SJCRH30 (cell line): ENCODE measurements around the gene GPN3. TPM values are rescaled to one million over a fixed set of nuclear protein-coding genes. Genes with fewer than 3 reads are reported as not detected.
A peak's percentile ranks its signal among the peaks of the same experiment; 100 is the strongest.
"Not testable (repeated sequence)": the region's sequence is repeated elsewhere in the genome, so short reads cannot be mapped to it uniquely, and the experiment has no call there.

ENCODE experiments used
- DNase-seq, 2 experiments: peaks; one replicate each; pipeline ENCODE4 v3.0.0-alpha.2; 2015 to 2020
- H3K27ac ChIP-seq: fragments of 250-450 bp; sonication (Bioruptor Pico); 2 replicates; pipeline ENCODE4 v1.5.1; 2020; ENCODE audit warnings: mild to moderate bottlenecking, moderate library complexity
- H3K27me3 ChIP-seq: fragments of 250-450 bp; sonication (Bioruptor Pico); 2 replicates; pipeline ENCODE4 v1.5.1; 2020; ENCODE audit warnings: mild to moderate bottlenecking, moderate library complexity
- H3K36me3 ChIP-seq: fragments of 250-450 bp; sonication (Bioruptor Pico); 2 replicates; pipeline ENCODE4 v1.5.1; 2020; ENCODE audit warnings: mild to moderate bottlenecking, moderate library complexity
- H3K4me1 ChIP-seq: fragments of 250-450 bp; sonication (Bioruptor Pico); 2 replicates; pipeline ENCODE4 v1.5.1; 2020; ENCODE audit warnings: mild to moderate bottlenecking, moderate library complexity
- H3K4me3 ChIP-seq: fragments of 250-450 bp; sonication (Bioruptor Pico); 2 replicates; pipeline ENCODE4 v1.5.1; 2020; ENCODE audit warnings: mild to moderate bottlenecking, moderate library complexity
- H3K9me3 ChIP-seq: fragments of 250-450 bp; sonication (Bioruptor Pico); replicated peaks from 2 replicates; pipeline ENCODE4 v1.5.1; 2020; ENCODE audit warnings: mild to moderate bottlenecking, moderate library complexity
- total RNA-seq: library from RNA; depleted of rRNA; stranded (reverse); fragments of >200 nt; shearing (Covaris generic); gene quantifications from 2 replicates; pipeline ENCODE4 v1.2.3, GENCODE V29; 2014

The GPN3 gene
- total RNA-seq, 1 experiment from 2014 or later: 45.9 TPM

DNA sequence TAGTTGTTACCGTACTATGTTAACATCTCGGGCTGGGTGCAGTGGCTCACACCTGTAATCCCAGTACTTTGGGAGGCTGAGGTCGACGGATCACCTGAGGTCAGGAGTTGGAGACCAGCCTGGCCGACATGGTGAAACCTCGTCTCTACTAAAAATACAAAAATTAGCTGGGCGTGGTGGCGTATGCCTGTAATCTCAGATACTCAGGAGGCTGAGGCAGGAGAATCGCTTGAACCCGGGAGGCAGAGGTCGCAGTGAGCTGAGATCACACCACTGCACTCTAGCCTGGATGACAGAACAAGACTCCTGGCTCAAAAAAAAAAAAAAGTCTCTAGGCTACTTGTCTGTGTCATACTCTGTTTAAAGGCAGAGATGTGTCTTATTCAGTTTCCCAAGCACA, 2.3 kb downstream of the GPN3 start:
- DNase-seq, H3K4me3 ChIP-seq, H3K4me1 ChIP-seq, H3K27ac ChIP-seq, H3K27me3 ChIP-seq, H3K36me3 ChIP-seq, H3K9me3 ChIP-seq: not testable (repeated sequence)

DNA sequence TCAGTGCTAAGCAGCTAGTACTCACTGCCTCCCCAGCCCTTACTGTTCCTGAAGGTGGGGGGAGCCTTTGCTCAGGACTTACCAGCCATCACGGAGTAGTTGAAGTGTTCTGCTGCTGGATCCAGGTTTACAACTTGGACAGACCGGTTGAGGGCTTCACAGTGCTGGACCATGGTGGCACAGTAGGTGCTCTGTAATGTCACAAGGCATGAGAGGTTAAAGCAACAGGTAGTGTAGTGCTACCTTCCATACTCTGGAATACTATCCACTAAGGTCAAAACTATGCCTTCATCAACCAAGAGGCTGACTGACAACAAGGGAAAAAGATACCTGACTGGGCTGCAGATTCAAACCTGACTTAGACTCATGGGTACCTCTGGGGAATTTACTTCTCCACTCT, 3.0 kb downstream of the GPN3 start:
- Histone ChIP-seq H3K4me3 (no peak overlapping the region), H3K36me3 (peaks cover 12% of the 10 kb centered on the region), H3K27me3 (no peaks in the 10 kb centered on the region), H3K27ac (no peak overlapping the region), H3K4me1 (no peaks in the 10 kb centered on the region; the same call in 1 of the 2 replicates), H3K9me3 (no peaks in the 10 kb centered on the region)
- DNase-seq: no peak

DNA sequence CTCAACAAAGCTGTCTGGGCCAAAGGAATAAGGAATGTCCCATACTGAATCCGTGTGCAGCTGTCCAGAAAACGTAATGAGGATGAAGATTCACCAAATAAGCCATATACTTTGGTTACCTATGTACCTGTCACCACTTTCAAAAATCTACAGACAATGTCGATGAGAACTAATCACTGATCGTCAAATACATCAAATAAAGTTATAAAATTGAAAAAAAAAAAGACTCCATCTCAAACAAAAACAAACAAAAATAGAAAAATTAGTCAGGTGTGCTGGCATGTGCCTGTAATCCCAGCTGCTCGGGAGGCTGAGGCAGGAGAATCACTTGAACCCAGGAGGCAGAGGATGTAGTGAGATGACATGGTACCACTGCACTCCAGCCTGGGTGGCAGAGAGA, 6.9 kb downstream of the GPN3 start:
- H3K27ac ChIP-seq, H3K27me3 ChIP-seq, H3K4me1 ChIP-seq, DNase-seq, H3K9me3 ChIP-seq, H3K4me3 ChIP-seq: not testable (repeated sequence)
- H3K36me3 ChIP-seq: peaks cover 21% of the 10 kb centered on the region

DNA sequence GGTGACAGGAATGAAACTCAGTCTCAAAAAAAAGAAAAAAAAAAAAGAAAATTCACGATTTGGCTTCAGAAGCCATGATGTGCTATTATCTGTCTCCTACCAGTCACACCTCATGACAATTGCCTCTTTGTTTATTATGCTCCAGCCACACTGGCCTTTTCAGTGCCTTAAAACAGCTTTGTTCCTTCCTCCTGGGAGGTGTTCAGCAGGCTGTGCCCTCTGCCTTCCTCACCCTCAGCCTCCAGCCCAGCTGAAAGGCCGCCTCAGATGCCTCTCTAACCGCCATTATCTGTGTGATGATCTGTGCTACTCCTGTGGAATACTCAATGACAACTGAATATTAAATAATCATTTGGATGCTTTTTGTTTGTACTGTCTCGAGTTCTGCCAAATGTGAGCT, 9.3 kb downstream of the GPN3 start:
- Histone ChIP-seq H3K27me3 (no peaks in the 10 kb centered on the region), H3K36me3 (peaks cover 31% of the 10 kb centered on the region)

DNA sequence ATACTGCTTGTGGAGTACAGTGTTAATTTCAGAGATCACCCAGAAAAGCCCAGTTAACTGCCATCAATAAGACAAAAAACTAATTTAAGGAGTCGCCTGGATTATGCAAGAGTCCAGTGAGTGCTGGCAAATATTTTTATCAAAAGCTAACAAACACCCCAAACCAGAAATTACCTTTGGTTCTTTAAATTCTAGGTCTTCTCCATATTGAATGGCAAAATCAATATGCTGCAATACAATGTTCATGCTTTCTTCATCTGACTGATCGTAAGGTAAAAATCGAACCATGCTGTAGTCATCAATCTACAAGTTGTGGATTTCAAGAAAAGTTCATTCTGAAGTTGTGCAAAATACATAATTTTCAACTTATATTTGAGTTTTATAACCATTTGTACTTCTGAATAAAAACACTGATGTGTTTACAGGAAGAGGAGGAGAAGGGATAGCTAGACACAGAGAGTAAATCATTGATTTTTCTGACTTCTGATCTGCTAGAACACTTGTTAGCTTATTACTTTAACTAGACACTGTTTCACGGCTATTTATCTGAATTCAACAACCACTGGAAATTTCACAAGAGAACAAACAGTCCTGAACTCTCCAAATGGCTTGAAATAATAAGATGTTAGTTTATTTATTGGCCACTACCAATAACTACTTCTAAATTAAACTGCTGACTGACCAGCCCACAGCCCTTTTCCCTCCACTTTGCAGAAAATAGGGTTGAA, 14.3 kb downstream of the GPN3 start:
- Histone ChIP-seq H3K9me3 (no peaks in the 10 kb centered on the region; the same call in 1 of the 2 replicates), H3K4me1 (no peaks in the 10 kb centered on the region), H3K4me3 (no peak overlapping the region), H3K36me3 (peaks cover 26% of the 10 kb centered on the region), H3K27ac (no peak overlapping the region), H3K27me3 (no peaks in the 10 kb centered on the region)
- DNase-seq: no peak

More for the DNA sequence above, 9.3 kb downstream of the GPN3 start:
- Histone ChIP-seq H3K4me1 (no peaks in the 10 kb centered on the region), H3K9me3 (no peaks in the 10 kb centered on the region), H3K4me3 (no peak overlapping the region), H3K27ac (no peak overlapping the region)
- no peak for DNase-seq

DNA sequence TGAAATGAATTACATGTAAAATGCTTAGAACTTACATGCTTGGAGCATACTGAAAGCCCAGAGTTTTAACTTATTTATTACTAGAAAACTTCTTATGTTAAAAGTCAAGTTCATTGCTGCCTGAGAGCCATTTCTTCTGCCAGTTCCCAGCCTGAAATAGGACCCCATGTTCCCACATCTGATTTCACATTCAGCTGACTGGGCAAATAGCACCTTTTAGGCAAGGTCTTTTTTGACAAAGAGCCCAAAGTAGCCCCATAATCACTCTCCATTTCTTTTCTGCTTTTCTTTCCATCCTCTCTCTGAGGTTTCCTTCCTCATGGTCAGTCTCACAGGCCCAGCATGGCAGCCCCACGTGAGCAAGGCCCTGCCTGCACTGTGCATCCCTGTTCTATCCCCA, 16.8 kb downstream of the GPN3 start:
- H3K27ac ChIP-seq: no peak overlapping the region
- no peak for DNase-seq
- H3K9me3 ChIP-seq: no peaks in the 10 kb centered on the region; the same call in 1 of the 2 replicates
- peaks cover 25% of the 10 kb centered on the region for H3K36me3 ChIP-seq
- H3K4me1 ChIP-seq: no peaks in the 10 kb centered on the region
- no peaks in the 10 kb centered on the region for H3K27me3 ChIP-seq
- H3K4me3 ChIP-seq: no peak overlapping the region

DNA sequence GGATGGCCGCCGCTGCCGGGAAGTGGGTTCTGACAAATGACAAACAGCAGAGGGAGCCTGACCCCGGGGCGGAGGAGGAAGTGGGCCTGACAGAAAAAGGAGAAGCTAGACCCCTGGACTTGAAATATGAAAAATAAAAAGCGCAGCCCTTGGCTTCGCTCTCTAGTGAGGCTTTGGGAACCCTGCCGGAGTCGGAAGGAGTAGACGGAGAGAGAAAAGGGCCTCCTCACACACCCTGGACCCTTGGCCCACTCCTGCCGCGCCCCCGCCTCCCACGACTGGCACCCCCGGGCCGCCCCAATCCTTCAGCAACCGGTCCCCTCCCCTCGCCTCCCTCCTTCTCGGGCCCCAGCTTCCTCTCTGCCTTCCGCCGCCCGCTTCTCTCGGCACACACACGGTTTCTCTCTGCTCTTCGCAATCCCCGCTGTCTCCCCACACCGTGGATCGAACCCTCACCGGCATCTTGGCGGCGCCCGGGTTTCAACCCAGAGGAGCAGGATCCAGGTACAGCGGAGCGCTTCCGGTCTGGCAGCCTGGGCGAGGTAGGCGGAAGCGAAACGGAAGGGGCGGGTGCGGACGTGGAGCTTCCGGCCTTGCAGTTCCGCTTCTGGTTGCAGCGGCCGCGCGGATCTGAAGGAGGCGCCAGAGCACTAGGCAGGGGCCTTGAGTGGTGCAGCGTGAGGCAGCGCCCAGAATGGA, 18.1 kb downstream of the GPN3 start, which contains the start of gene ARPC3:
Gene ARPC3, minus strand, starts transcription at position 539 of the 699 bp plus-strand sequence. Its CDS starts 77 bp downstream, at position 462.
- Histone ChIP-seq H3K9me3 (no peaks in the 10 kb centered on the region; the same call in 1 of the 2 replicates), H3K4me3 (peak within 1 kb of the TSS; percentile 78), H3K4me1 (no peaks in the 10 kb centered on the region), H3K36me3 (peaks cover 21% of the 10 kb centered on the region), H3K27me3 (no peaks in the 10 kb centered on the region), H3K27ac (peak within 1 kb of the TSS; percentile 60)
- peak; percentile 91 to 94 for DNase-seq

DNA sequence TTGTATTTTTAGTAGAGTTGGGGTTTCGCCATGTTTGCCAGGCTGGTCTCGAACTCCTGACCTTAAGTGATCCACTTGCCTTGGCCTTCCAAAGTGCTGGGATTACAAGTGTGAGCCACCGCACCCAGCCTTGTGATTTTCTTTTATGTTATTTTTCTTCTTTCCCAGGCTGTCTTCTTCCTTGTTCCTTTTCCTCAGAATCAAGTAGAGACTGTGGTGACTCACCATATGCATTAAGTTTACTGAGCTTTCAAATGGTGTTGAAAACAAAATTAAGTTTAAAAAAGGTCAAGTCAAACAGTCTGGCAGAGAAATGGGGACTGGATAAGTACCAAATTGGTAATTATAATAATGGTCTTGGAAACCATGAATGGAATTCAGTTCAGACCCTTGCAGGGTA, 23.6 kb downstream of the GPN3 start:
- DNase-seq: no peak
- H3K36me3 ChIP-seq: peaks cover 42% of the 10 kb centered on the region
- no peaks in the 10 kb centered on the region for H3K27me3 ChIP-seq
- no peak overlapping the region for H3K4me3 ChIP-seq
- H3K4me1 ChIP-seq: no peaks in the 10 kb centered on the region
- no peak overlapping the region for H3K27ac ChIP-seq
- no peaks in the 10 kb centered on the region for H3K9me3 ChIP-seq

DNA sequence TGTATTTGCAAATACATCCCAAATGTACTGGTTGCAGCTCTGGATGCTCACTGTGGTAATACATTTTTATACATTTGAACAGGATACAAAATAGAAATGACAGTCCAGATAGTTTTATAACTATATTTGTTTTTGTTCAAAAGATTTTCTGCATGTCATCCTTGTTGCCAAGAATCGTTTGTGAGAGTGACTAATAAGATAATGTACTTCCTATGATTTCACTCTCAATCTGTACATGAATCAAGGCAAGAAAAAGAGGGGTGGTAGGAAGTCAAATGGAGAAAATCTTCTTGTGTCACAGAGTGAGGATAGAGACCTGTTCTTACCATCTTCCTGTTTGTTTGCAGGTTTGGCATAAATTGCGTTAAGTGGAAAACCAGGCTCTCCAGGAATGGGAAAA, 31.8 kb downstream of the GPN3 start:
- H3K36me3 ChIP-seq: peaks cover 37% of the 10 kb centered on the region
- no peaks in the 10 kb centered on the region for H3K4me1 ChIP-seq
- no peaks in the 10 kb centered on the region for H3K27me3 ChIP-seq
- H3K9me3 ChIP-seq: no peaks in the 10 kb centered on the region
- no peak for DNase-seq
- no peak overlapping the region for H3K27ac ChIP-seq
- no peak overlapping the region for H3K4me3 ChIP-seq

DNA sequence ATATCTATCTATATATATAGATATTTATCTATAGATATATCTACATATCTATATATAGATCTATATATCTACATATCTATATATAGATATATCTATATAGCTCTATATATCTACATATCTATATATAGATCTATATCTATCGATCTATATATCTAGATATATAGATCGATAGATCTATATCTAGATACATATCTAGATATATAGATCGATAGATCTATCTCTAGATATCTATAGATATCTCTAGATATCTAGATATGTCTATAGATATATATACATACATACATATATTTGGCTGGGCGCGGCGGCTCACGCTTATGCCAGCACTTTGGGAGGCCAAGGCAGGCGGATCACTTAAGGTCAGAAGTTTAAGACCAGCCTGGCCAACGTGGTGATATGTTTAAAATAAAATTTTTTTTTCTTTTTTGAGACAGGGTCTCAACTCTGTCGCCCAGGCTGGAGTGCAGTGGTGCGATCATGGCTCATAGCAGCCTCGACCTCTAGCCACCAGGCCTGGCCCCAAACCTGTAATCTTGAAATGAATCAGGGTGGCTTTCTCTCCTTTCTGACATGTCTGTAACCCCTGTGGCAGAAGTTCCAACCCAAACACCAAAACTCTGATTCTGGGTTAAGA, 36.0 kb downstream of the GPN3 start:
- H3K27me3 ChIP-seq: no peaks in the 10 kb centered on the region
- no peak overlapping the region; the same call in 1 of the 2 replicates for H3K27ac ChIP-seq
- H3K36me3 ChIP-seq: peaks cover 16% of the 10 kb centered on the region
- no peaks in the 10 kb centered on the region for H3K9me3 ChIP-seq
- H3K4me3 ChIP-seq: peak overlapping the region; percentile 67
- DNase-seq: no peak
- no peaks in the 10 kb centered on the region for H3K4me1 ChIP-seq

DNA sequence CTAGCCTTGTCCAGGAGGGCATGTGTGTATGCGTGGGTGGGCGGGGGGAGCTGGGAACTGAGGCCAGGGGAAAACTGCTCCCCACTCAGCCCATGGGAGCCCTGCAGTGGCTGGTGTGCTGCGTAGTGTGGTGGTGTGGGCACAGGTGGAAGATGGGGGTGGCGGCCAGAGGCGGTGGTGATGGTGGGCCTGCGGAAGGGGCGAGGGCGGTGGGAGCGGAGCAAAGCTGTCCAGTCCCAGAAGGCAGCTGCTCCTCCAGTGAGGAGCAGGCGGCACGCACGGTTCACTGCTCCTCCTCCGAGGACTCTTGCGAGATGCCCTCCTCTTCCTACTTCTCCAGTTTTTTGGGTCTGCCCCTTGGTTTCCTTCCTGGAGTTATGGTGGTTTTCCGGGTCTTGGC, 38.4 kb downstream of the GPN3 start:
- H3K4me3 ChIP-seq, H3K27me3 ChIP-seq, H3K27ac ChIP-seq, H3K36me3 ChIP-seq, DNase-seq, H3K4me1 ChIP-seq, H3K9me3 ChIP-seq: not testable (repeated sequence)

DNA sequence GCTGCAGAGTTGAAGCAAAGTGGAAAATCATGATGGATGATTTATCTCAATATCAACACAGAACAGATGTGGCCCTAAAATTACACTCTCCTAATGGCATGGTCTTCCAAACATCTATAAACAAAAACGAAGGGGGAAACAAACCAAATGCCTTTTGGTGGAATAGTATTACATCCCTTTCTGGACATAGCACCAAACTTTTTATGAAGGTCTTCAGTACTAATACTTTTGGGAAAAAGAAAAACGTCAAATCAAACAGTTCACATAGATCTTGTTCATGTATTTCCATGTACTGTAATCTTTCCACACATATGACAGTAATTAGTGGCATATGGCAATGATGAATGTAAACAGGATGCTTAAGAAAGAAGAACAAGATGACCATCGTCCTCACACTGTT, 41.7 kb downstream of the GPN3 start:
- no peaks in the 10 kb centered on the region for H3K4me1 ChIP-seq
- no peaks in the 10 kb centered on the region for H3K36me3 ChIP-seq
- no peak overlapping the region for H3K27ac ChIP-seq
- H3K27me3 ChIP-seq: no peaks in the 10 kb centered on the region
- no peaks in the 10 kb centered on the region for H3K9me3 ChIP-seq
- no peak for DNase-seq
- no peak overlapping the region for H3K4me3 ChIP-seq

DNA sequence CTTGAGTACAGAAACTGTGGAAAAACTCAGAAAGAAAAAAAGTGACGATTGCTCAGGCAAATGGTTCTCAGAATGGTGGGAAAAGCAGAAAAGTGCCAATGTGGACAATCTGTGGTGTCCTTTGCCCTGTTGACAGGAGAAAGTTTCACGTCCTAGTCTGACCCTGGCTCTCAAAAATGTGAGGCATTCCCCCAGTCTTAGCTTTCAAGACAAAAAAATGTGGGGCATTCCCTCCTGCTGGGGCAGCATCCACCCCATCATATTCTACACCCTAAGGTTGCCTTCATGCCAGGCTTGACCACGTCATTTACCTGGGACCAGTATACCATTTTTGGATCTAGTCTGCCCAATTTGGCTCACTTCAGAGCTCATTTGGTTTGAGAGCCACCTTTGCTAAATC, 43.8 kb downstream of the GPN3 start:
- H3K9me3 ChIP-seq: no peaks in the 10 kb centered on the region
- H3K27me3 ChIP-seq: no peaks in the 10 kb centered on the region
- no peaks in the 10 kb centered on the region for H3K36me3 ChIP-seq
- no peaks in the 10 kb centered on the region for H3K4me1 ChIP-seq
- no peak overlapping the region for H3K4me3 ChIP-seq
- no peak for DNase-seq
- no peak overlapping the region for H3K27ac ChIP-seq

DNA sequence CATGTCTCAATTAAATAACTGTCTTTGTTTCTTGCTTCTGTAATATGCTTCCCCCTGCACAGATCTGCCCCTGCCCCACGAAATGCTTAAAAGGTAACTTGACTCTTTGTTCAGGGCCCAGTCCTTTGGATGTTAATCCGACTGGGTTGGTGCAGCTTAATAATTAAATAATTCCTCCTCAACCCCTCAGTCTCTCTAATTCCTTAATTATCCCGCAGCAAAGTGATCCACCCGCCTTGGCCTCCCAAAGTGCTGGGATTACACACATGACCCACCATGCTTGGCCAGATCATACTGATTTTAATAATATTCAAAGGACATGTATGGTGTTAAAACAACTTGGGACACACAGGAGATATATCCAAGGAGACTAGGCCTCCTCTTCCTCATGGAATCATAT, 46.4 kb downstream of the GPN3 start:
- H3K27me3 ChIP-seq: no peaks in the 10 kb centered on the region
- H3K4me1 ChIP-seq: no peaks in the 10 kb centered on the region
- no peak overlapping the region for H3K4me3 ChIP-seq
- DNase-seq: no peak
- H3K9me3 ChIP-seq: no peaks in the 10 kb centered on the region
- H3K36me3 ChIP-seq: no peaks in the 10 kb centered on the region
- no peak overlapping the region for H3K27ac ChIP-seq

DNA sequence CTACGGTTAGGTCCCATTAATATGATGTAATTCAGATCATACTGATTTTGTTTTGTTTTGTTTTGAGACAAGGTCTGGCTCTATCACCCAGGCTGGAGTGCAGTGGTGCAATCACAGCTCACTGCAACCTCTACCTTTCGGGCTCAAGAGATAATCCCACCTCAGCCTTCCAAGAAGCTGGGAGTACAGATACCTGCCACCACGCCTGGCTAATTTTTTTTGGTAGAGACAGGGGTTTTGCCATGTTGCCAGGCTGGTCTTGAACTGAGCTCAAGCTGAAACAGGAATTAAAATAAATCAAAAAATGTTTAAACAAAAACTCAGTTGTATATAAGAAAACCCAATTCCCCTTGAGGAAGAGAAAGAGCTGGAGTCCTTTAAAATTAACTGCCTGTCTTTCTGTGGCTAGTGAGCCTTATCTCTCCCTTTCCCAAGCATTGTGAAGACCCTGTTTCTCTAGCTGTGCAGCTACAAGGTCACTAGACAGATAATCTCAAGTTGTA, 46.8 kb downstream of the GPN3 start:
- H3K4me3 ChIP-seq: no peak overlapping the region
- no peaks in the 10 kb centered on the region for H3K27me3 ChIP-seq
- no peak overlapping the region for H3K27ac ChIP-seq
- no peaks in the 10 kb centered on the region for H3K4me1 ChIP-seq
- H3K36me3 ChIP-seq: no peaks in the 10 kb centered on the region
- no peaks in the 10 kb centered on the region for H3K9me3 ChIP-seq
- DNase-seq: no peak
